Airway epithelial cell (primary cell): ENCODE measurements around the gene B3GAT2. TPM values are rescaled to one million over a fixed set of nuclear protein-coding genes. Genes with fewer than 3 reads are reported as not detected.

Experiments
- total RNA-seq: library from RNA; depleted of rRNA; stranded (reverse); fragments of >200 nt; gene quantifications from 2 replicates; pipeline ENCODE4 v1.2.3, GENCODE V29; 2015

B3GAT2 gene, protein sequence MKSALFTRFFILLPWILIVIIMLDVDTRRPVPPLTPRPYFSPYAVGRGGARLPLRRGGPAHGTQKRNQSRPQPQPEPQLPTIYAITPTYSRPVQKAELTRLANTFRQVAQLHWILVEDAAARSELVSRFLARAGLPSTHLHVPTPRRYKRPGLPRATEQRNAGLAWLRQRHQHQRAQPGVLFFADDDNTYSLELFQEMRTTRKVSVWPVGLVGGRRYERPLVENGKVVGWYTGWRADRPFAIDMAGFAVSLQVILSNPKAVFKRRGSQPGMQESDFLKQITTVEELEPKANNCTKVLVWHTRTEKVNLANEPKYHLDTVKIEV
- not detected in 2 replicates for total RNA-seq

DNA sequence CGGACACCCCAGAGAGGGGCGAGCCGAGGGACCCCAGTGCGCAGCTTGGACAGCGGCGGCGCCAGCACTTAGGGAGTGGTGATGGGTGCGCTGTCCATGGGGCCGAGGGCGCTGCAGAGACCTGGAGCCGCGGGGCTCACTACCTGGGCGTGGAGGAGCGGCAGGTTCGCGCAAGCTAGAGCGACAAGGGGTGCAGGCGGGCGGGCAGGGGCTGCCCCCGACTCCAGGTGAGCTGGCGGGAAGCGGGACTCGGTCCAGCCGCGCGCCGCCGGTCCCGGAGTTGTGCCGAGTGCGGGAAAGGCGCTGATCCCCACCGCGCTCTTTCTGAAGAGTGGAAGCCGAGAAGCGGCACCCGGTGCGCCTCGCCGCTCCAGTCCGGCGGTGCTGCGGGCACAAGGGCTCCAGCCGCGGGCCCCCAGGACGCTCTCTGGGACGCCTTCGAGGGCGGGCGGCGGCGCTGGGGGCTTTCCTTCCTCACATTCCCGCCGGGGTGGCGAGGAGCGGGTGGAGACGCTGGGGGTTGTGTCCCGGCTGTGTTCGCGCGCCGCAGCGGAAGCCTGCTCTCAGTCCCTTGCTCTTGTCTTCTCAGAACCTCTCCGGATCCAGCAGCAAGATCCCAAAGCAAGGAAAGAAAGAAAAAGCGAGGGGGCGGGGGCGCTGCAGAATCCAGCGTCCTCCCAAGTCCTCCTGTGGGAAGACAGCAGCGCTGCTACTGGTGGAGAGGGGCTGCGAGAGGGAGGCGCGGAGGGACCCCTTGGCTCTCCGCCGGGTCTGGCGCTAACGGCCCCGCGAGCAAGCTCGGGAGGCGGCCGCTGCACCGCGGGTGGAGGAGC lies at the start of gene B3GAT2:
TSS of gene B3GAT2 (minus strand) at position 610 of the 833 bp plus-strand sequence. CDS start 631 bp downstream, outside the sequence.

